Dendritic cell treated with granulocyte-macrophage colony-stimulating factor and Interleukin-4, amounts not matched to agents 40 ng/mL and 50 ng/mL, for 4 days (primary cell): ENCODE results near the gene ADAM19.

Experiments used
- H3K27ac Mint-ChIP-seq: one replicate; pipeline ENCODE4 v1.8.0; 2022; ENCODE audit warnings: mild to moderate bottlenecking, mixed read lengths
- H3K27me3 Mint-ChIP-seq: one replicate; pipeline ENCODE4 v1.8.0; 2022; ENCODE audit warnings: mild to moderate bottlenecking, mixed read lengths
- H3K36me3 Mint-ChIP-seq: one replicate; pipeline ENCODE4 v1.8.0; 2022; ENCODE audit warnings: low read depth, mixed read lengths
- H3K4me1 Mint-ChIP-seq: one replicate; pipeline ENCODE4 v1.8.0; 2022; ENCODE audit warnings: low read depth, mixed read lengths
- H3K4me3 Mint-ChIP-seq: one replicate; pipeline ENCODE4 v1.8.0; 2022; ENCODE audit warnings: mild to moderate bottlenecking, moderate library complexity, mixed read lengths
- H3K9me3 Mint-ChIP-seq: one replicate; pipeline ENCODE4 v1.8.0; 2022; ENCODE audit warnings: mixed read lengths
- intact Hi-C: fragments of 100-400 bp; cut with micrococcal nuclease; formaldehyde crosslinking; loops from one replicate; pipeline ENCODE4 v1.15.0; 2022

ADAM19 gene

GRCh38 chr5:157575381-157576020, at the start of gene ADAM19:
ADAM19 (minus strand) TSS chr5:157575775; CDS start chr5:157575696, 79 bp downstream.
- Mint-ChIP-seq H3K4me1 (peaks cover 74% of the 10 kb centered on the region), H3K4me3 (peak within 1 kb of the TSS; percentile 94), H3K36me3 (peaks cover 27% of the 10 kb centered on the region), H3K27ac (peak within 1 kb of the TSS; percentile 96), H3K9me3 (no peaks in the 10 kb centered on the region), H3K27me3 (peaks cover 24% of the 10 kb centered on the region)
- intact Hi-C loops, result no loop called here

GRCh38 chr5:157624144-157624543, 48.6 kb upstream of the ADAM19 start:
- no peak overlapping the region for H3K27ac Mint-ChIP-seq

GRCh38 chr5:157620776-157621175, 45.2 kb upstream of the ADAM19 start:
- H3K36me3 Mint-ChIP-seq, result no peaks in the 10 kb centered on the region
- no peak overlapping the region for H3K27ac Mint-ChIP-seq
- H3K4me3 Mint-ChIP-seq, result no peak overlapping the region
- H3K27me3 Mint-ChIP-seq, result peaks cover 11% of the 10 kb centered on the region
- no peaks in the 10 kb centered on the region for H3K9me3 Mint-ChIP-seq
- peaks cover 8% of the 10 kb centered on the region for H3K4me1 Mint-ChIP-seq
- intact Hi-C loops, result no loop called here

More at GRCh38 chr5:157624144-157624543, 48.6 kb upstream of the ADAM19 start:
- Mint-ChIP-seq H3K36me3 (no peaks in the 10 kb centered on the region), H3K4me1 (no peaks in the 10 kb centered on the region), H3K27me3 (peaks cover 20% of the 10 kb centered on the region), H3K9me3 (no peaks in the 10 kb centered on the region), H3K4me3 (no peak overlapping the region)
- intact Hi-C loops, result no loop called here

GRCh38 chr5:157618191-157618765, 42.7 kb upstream of the ADAM19 start:
- Mint-ChIP-seq H3K27me3 (peaks cover 8% of the 10 kb centered on the region), H3K4me3 (no peak overlapping the region), H3K4me1 (peaks cover 18% of the 10 kb centered on the region), H3K9me3 (no peaks in the 10 kb centered on the region), H3K27ac (no peak overlapping the region), H3K36me3 (no peaks in the 10 kb centered on the region)
- intact Hi-C loops, result no loop called here

- H3K4me3 Mint-ChIP-seq, result no peak overlapping the region
- intact Hi-C loops, result no loop called here
- H3K27me3 Mint-ChIP-seq, result peaks cover 7% of the 10 kb centered on the region
- H3K9me3 Mint-ChIP-seq, result no peaks in the 10 kb centered on the region
- no peak overlapping the region for H3K27ac Mint-ChIP-seq
- H3K36me3 Mint-ChIP-seq, result no peaks in the 10 kb centered on the region
- peaks cover 33% of the 10 kb centered on the region for H3K4me1 Mint-ChIP-seq
Observed at GRCh38 chr5:157616785-157617184, 41.2 kb upstream of the ADAM19 start.

- intact Hi-C loops, result no loop called here
- peaks cover 46% of the 10 kb centered on the region for H3K4me1 Mint-ChIP-seq
Observed at GRCh38 chr5:157613385-157614245, 38.0 kb upstream of the ADAM19 start.

GRCh38 chr5:157612581-157612980, 37.0 kb upstream of the ADAM19 start:
- no peaks in the 10 kb centered on the region for H3K36me3 Mint-ChIP-seq
- no peak overlapping the region for H3K4me3 Mint-ChIP-seq
- H3K27ac Mint-ChIP-seq, result peak overlapping the region; percentile 67
- intact Hi-C loops, result no loop called here
- H3K9me3 Mint-ChIP-seq, result no peaks in the 10 kb centered on the region
- H3K4me1 Mint-ChIP-seq, result peaks cover 48% of the 10 kb centered on the region
- H3K27me3 Mint-ChIP-seq, result no peaks in the 10 kb centered on the region

More at GRCh38 chr5:157613385-157614245, 38.0 kb upstream of the ADAM19 start:
- no peaks in the 10 kb centered on the region for H3K9me3 Mint-ChIP-seq
- H3K27ac Mint-ChIP-seq, result peak overlapping the region; percentile 71
- H3K27me3 Mint-ChIP-seq, result no peaks in the 10 kb centered on the region
- H3K36me3 Mint-ChIP-seq, result no peaks in the 10 kb centered on the region
- no peak overlapping the region for H3K4me3 Mint-ChIP-seq

- peak overlapping the region; percentile 67 for H3K27ac Mint-ChIP-seq
- peaks cover 52% of the 10 kb centered on the region for H3K4me1 Mint-ChIP-seq
- intact Hi-C loops, result no loop called here
- no peaks in the 10 kb centered on the region for H3K36me3 Mint-ChIP-seq
- H3K4me3 Mint-ChIP-seq, result no peak overlapping the region
- H3K9me3 Mint-ChIP-seq, result no peaks in the 10 kb centered on the region
- no peaks in the 10 kb centered on the region for H3K27me3 Mint-ChIP-seq
Observed at GRCh38 chr5:157611571-157612476, 36.2 kb upstream of the ADAM19 start.

- peaks cover 55% of the 10 kb centered on the region for H3K4me1 Mint-ChIP-seq
- intact Hi-C loops, result no loop called here
- H3K9me3 Mint-ChIP-seq, result no peaks in the 10 kb centered on the region
- no peaks in the 10 kb centered on the region for H3K27me3 Mint-ChIP-seq
- H3K4me3 Mint-ChIP-seq, result no peak overlapping the region
- H3K27ac Mint-ChIP-seq, result peak overlapping the region; percentile 67
- H3K36me3 Mint-ChIP-seq, result no peaks in the 10 kb centered on the region
Observed at GRCh38 chr5:157610990-157611389, 35.4 kb upstream of the ADAM19 start.

GRCh38 chr5:157608972-157609565, 33.5 kb upstream of the ADAM19 start:
- no peak overlapping the region for H3K4me3 Mint-ChIP-seq
- H3K27me3 Mint-ChIP-seq, result no peaks in the 10 kb centered on the region
- H3K36me3 Mint-ChIP-seq, result no peaks in the 10 kb centered on the region
- no peaks in the 10 kb centered on the region for H3K9me3 Mint-ChIP-seq
- H3K4me1 Mint-ChIP-seq, result peaks cover 59% of the 10 kb centered on the region
- H3K27ac Mint-ChIP-seq, result no peak overlapping the region
- intact Hi-C loops, result loop anchor here (5.0 to 10.0 kb wide), 2 partner anchors 37 to 56 kb away; no protein-coding TSS in a partner anchor

GRCh38 chr5:157607371-157608161, 32.0 kb upstream of the ADAM19 start:
- peak overlapping the region; percentile 55 for H3K27ac Mint-ChIP-seq
- no peaks in the 10 kb centered on the region for H3K36me3 Mint-ChIP-seq
- H3K27me3 Mint-ChIP-seq, result no peaks in the 10 kb centered on the region
- intact Hi-C loops, result loop anchor here (5.0 to 10.0 kb wide), 2 partner anchors 35 to 57 kb away; no protein-coding TSS in a partner anchor
- no peak overlapping the region for H3K4me3 Mint-ChIP-seq
- H3K9me3 Mint-ChIP-seq, result no peaks in the 10 kb centered on the region
- H3K4me1 Mint-ChIP-seq, result peaks cover 59% of the 10 kb centered on the region

- Mint-ChIP-seq H3K36me3 (no peaks in the 10 kb centered on the region), H3K4me1 (peaks cover 51% of the 10 kb centered on the region), H3K27ac (no peak overlapping the region), H3K27me3 (no peaks in the 10 kb centered on the region), H3K4me3 (no peak overlapping the region), H3K9me3 (no peaks in the 10 kb centered on the region)
- intact Hi-C loops, result loop anchor here (5.0 to 10.0 kb wide), 2 partner anchors 34 to 59 kb away; no protein-coding TSS in a partner anchor
Observed at GRCh38 chr5:157606046-157606445, 30.5 kb upstream of the ADAM19 start.
